GM12801 (cell line): ENCODE measurements around the gene MYO7B.

Experiments
- CTCF ChIP-seq: IDR thresholded peaks from one replicate; pipeline ENCODE4 v1.5.1; 2011; ENCODE audit warnings: control low read depth; ENCODE audit not compliant: insufficient read length; ENCODE audit errors: extremely low read depth

The MYO7B gene

GRCh38 chr2:127650041-127650784 lies 114.7 kb downstream of the MYO7B start:
- TF ChIP-seq CTCF, result no peak

DNA sequence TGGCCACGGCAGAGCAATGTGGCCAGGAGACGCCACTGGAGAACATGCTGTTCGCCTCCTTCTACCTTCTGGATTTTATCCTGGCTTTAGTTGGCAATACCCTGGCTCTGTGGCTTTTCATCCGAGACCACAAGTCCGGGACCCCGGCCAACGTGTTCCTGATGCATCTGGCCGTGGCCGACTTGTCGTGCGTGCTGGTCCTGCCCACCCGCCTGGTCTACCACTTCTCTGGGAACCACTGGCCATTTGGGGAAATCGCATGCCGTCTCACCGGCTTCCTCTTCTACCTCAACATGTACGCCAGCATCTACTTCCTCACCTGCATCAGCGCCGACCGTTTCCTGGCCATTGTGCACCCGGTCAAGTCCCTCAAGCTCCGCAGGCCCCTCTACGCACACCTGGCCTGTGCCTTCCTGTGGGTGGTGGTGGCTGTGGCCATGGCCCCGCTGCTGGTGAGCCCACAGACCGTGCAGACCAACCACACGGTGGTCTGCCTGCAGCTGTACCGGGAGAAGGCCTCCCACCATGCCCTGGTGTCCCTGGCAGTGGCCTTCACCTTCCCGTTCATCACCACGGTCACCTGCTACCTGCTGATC lies 115.4 kb downstream of the MYO7B start:
- TF ChIP-seq CTCF, result no peak

GRCh38 chr2:127651381-127651809 lies 115.9 kb downstream of the MYO7B start:
- no peak for TF ChIP-seq CTCF

DNA sequence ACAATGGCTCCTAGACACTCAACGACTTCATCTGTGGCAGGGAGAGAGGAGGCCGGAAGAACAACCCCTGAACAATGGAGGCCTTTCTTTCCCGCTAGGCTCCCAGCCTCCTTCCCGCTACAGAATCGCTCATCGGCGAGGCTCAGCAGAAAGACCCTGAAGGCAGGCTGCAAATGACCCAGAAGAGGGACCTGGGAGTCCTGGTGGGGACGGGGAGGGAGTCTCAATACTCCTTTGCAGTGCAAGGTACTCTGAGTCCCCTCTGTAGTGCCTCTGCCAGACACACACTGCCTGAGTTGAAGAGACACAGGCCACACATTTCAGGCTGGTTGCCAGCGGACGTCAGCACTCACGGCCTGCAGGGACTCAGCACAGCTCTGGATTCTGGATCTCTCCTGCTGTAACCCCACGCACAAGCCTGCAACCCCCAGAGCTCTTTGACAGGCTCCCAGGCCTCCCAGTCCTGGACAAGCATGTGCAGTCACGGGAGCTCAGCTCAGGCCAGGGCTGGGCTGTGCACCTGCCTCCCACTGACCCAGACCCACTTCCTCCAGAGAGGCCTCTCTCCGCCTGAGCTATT lies 116.6 kb downstream of the MYO7B start:
- no peak for TF ChIP-seq CTCF

- TF ChIP-seq CTCF, result no peak
These were observed 117.4 kb downstream of the MYO7B start for GRCh38 chr2:127652786-127653357.

DNA sequence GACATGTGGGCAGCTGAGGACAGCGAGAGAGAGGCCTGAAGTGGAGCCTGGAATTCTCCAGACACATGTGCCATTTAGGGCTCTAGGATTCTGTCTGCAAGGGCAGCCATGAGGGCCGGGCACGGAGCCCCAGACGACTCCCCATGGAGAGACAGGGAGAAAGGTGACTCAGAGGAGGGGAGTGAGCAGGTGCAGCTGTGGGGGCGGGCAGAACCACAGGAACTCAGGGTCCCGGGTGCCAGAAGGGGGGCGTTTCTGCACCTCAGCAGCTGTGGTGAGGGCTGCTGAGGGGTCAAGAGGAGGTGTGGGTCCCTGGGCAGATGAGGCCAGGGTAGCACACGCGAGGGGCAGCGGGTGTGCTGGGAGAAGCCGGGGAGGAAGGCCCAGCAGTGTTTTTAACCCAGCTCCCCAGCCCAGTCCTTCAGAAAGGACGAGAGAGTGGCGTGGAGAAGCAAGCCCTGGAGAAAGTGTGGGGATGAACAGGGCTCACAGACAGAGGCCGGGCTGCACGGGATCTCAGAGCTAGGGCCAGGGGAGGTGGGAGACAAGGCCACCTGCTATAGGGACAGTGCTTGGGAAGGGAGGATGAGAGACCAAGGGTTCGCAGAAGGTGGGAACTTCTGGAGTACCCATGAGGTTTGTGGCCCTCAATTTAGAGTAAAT lies 118.1 kb downstream of the MYO7B start:
- no peak for TF ChIP-seq CTCF

DNA sequence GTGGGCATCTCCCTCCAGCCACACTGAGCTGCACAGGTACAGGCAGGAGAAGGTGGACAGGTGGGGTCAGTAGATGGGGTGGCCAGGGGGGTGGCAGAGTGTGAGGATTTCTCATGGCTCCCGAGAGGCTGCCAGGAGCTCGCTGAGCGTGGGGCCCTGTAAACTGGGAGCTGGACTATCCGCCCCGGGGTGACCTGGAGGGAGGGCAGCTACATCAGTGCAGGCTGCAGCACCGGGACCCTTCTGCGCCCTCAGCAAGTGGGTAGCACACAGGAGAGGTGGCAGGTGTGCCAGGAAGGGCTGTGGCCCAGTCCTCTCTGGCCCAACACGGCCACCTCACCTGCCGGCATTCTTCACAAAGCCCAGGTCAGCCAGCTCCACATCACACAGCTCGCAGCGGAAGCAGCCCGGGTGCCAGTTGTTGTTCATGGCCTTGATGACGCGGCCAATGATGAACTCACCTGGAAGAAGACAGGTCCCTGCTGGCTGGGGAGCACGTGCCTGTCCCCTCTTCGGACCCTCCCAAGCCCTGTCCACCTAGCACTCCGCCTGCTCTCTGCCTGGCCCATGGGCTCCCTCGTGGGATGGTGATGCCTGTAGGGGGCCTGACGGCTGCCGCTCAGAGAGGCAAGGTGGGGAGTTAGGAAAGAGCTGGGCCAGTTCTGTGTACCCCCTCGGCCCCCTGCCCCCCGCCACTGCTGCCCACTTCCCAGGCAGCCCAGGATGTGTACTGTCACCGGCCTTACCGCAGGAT lies 118.8 kb downstream of the MYO7B start:
- no peak for TF ChIP-seq CTCF
